ENCODE data around the gene MRPL44.
A peak's percentile ranks its signal among the peaks of the same experiment; 100 is the strongest.
"Not testable (repeated sequence)": the region's sequence is repeated elsewhere in the genome, so short reads cannot be mapped to it uniquely, and the experiment has no call there.

Gene MRPL44

GRCh38 chr2:223973606-223974005 is 16.3 kb downstream of the MRPL44 start:
- no peak for DNase-seq

GRCh38 chr2:223976635-223977226 is 19.5 kb downstream of the MRPL44 start:
- no peak for DNase-seq

- no peak for DNase-seq
Observed at GRCh38 chr2:223978451-223978850, 21.2 kb downstream of the MRPL44 start.

GRCh38 chr2:223979730-223980396 is 22.6 kb downstream of the MRPL44 start:
- no peak for DNase-seq

GRCh38 chr2:223980397-223980735 is 23.1 kb downstream of the MRPL44 start:
- DNase-seq = no peak

GRCh38 chr2:223980803-223981202 is 23.5 kb downstream of the MRPL44 start:
- DNase-seq = no peak

GRCh38 chr2:223981241-223981640 is 24.0 kb downstream of the MRPL44 start:
- DNase-seq = no peak

- DNase-seq = no peak
Observed at GRCh38 chr2:223989206-223989855, 32.1 kb downstream of the MRPL44 start.

GRCh38 chr2:223989856-223990232 is 32.6 kb downstream of the MRPL44 start:
- DNase-seq = no peak

- no peak for DNase-seq
Observed at GRCh38 chr2:223991611-223992010, 34.3 kb downstream of the MRPL44 start.

GRCh38 chr2:223993634-223994232 is 36.5 kb downstream of the MRPL44 start:
- peak; percentile 61 for DNase-seq

- DNase-seq = no peak
Observed at GRCh38 chr2:223994562-223995162, 37.4 kb downstream of the MRPL44 start.

GRCh38 chr2:223995569-223995968 is 38.3 kb downstream of the MRPL44 start:
- no peak for DNase-seq

GRCh38 chr2:223996391-223996790 is 39.1 kb downstream of the MRPL44 start:
- no peak for DNase-seq

GRCh38 chr2:223997938-223998337 is 40.7 kb downstream of the MRPL44 start:
- no peak for DNase-seq

GRCh38 chr2:223998948-223999347 is 41.7 kb downstream of the MRPL44 start:
- no peak for DNase-seq

- DNase-seq = no peak
Observed at GRCh38 chr2:223999862-224000261, 42.6 kb downstream of the MRPL44 start.

- DNase-seq = not testable (repeated sequence)
Observed at GRCh38 chr2:224000662-224001061, 43.4 kb downstream of the MRPL44 start.

GRCh38 chr2:224004105-224004695 is 46.9 kb downstream of the MRPL44 start:
- DNase-seq = no peak

GRCh38 chr2:224008702-224009261 is 51.5 kb downstream of the MRPL44 start:
- DNase-seq = no peak

GRCh38 chr2:224009605-224010315 is 52.5 kb downstream of the MRPL44 start:
- no peak for DNase-seq

- DNase-seq = no peak
Observed at GRCh38 chr2:224011837-224012236, 54.6 kb downstream of the MRPL44 start.

Measured in activated T-cell treated with anti-CD3 and anti-CD28 coated beads for 4 hours (primary cell).